Activated CD4-positive, alpha-beta T cell treated with anti-CD3 and anti-CD28 coated beads, Interleukin-2, amount 10 ng/mL, durations not matched to agents 7 days and 5 days (primary cell): ENCODE data around the gene NRROS. TPM values are rescaled to one million over a fixed set of nuclear protein-coding genes. Genes with fewer than 3 reads are reported as not detected.

Experiments
- CTCF ChIA-PET: fragments of 350-600 bp; sonication (Branson Sonifier 250); formaldehyde crosslinking; loops from one replicate; lab custom pipeline; 2021; ENCODE audit warnings: antibody characterized with exemption; lab: Charles Lee
- POLR2A ChIA-PET: fragments of 350-600 bp; sonication (Branson Sonifier 250); formaldehyde crosslinking; loops from one replicate; lab custom pipeline; 2021; ENCODE audit warnings: antibody characterized with exemption; lab: Charles Lee
- DNase-seq: peaks from one replicate; pipeline ENCODE4 v3.0.0-alpha.2; 2020
- H3K27ac Mint-ChIP-seq: one replicate; pipeline ENCODE4 v1.8.0; 2021; ENCODE audit warnings: mild to moderate bottlenecking, moderate library complexity, mixed read lengths
- H3K27me3 Mint-ChIP-seq: one replicate; pipeline ENCODE4 v1.8.0; 2021; ENCODE audit warnings: mixed read lengths
- H3K36me3 Mint-ChIP-seq: one replicate; pipeline ENCODE4 v1.8.0; 2021; ENCODE audit warnings: low read depth, mixed read lengths
- H3K4me1 Mint-ChIP-seq: one replicate; pipeline ENCODE4 v1.8.0; 2021; ENCODE audit warnings: mixed read lengths
- H3K4me3 Mint-ChIP-seq: one replicate; pipeline ENCODE4 v1.8.0; 2021; ENCODE audit warnings: mild to moderate bottlenecking, moderate library complexity, mixed read lengths
- H3K9me3 Mint-ChIP-seq: one replicate; pipeline ENCODE4 v1.8.0; 2021; ENCODE audit warnings: mixed read lengths
- total RNA-seq, 2 experiments: library from RNA; stranded (reverse); gene quantifications; one replicate each; pipeline ENCODE4 v1.2.3, GENCODE V29; 2021

Gene NRROS
- total RNA-seq, 2 experiments from 2014 or later: 36.6 to 40.6 TPM

DNA sequence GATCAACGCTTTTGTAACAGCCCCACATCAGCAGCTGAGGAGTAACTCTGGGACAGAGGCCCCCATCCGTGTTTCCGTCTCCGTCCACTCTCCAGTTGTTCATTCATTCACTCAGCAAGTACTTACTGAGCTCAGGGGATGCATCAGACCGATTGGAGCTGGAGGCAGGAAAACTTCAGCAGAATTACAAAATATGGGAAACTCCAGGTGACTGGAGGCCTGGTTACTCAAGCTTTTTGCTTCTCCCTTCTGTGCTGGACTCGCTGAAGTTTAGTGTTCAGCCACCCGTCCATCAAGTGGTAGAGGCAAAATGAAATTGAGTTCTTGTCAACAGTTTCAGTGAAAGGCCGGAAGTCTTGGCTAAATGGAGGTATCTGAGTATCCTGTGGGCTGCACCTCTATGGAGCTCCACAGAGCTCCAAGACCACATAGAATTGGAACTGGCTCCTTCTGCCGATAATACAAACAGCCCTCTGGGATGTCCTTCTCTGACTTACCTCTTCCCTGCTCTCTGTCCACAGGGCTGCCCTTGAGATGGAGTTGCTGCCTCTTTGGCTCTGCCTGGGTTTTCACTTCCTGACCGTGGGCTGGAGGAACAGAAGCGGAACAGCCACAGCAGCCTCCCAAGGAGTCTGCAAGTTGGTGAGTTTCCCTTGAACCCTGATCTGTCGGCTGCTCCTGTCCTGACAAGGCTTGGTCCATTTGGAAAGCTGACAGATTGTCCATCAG lies 14.7 kb downstream of the NRROS start:
- peak overlapping the region; percentile 19 for H3K27ac Mint-ChIP-seq
- ChIA-PET CTCF (interaction anchor here (0.8 to 2.1 kb wide), 4 partner anchors 9 to 50 kb away, joined by 3 to 6 read pairs (median 3); partner anchors contain the start of gene NRROS), POLR2A (no interaction called here)
- peaks cover 53% of the 10 kb centered on the region for H3K36me3 Mint-ChIP-seq
- H3K9me3 Mint-ChIP-seq: no peaks in the 10 kb centered on the region
- H3K27me3 Mint-ChIP-seq: no peaks in the 10 kb centered on the region
- H3K4me1 Mint-ChIP-seq: peaks cover 40% of the 10 kb centered on the region
- no peak for DNase-seq
- no peak overlapping the region for H3K4me3 Mint-ChIP-seq

GRCh38 chr3:196654735-196655090 lies 15.2 kb downstream of the NRROS start:
- DNase-seq: no peak
- Mint-ChIP-seq H3K27ac (peak overlapping the region; percentile 5), H3K36me3 (peaks cover 56% of the 10 kb centered on the region), H3K9me3 (no peaks in the 10 kb centered on the region), H3K4me3 (no peak overlapping the region), H3K4me1 (peaks cover 37% of the 10 kb centered on the region), H3K27me3 (no peaks in the 10 kb centered on the region)
- ChIA-PET POLR2A (no interaction called here), CTCF (interaction anchor here (0.9 to 2.1 kb wide), 2 partner anchors 15 to 27 kb away, joined by 3 to 6 read pairs; partner anchors contain the start of gene NRROS)

- Mint-ChIP-seq H3K27me3 (no peaks in the 10 kb centered on the region), H3K36me3 (peaks cover 56% of the 10 kb centered on the region), H3K4me3 (no peak overlapping the region), H3K4me1 (peaks cover 29% of the 10 kb centered on the region), H3K9me3 (no peaks in the 10 kb centered on the region), H3K27ac (no peak overlapping the region)
- ChIA-PET CTCF (interaction anchor here (0.6 to 2.1 kb wide), 4 partner anchors 16 to 348 kb away, joined by 3 to 7 read pairs (median 5); partner anchors contain the start of gene NRROS), POLR2A (no interaction called here)
- DNase-seq: no peak
Measured at GRCh38 chr3:196655496-196655895, 16.0 kb downstream of the NRROS start.

DNA sequence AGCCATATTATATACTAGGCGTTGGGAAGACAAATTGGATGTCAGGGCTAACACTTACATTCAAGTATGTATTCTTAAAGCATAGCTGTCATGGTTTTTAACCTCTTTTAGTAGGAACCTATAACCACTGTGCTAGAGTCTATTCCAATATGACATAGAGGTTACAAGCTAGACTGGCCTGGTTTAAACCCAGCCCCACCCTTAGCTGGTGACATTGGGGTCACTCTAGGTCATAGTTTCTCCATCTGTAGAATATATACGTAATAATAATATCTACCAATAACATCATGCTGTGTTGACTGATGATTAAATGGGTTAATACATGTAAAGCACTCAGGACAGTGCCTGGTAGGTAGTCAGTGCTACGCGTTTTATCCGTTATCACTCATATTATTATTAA lies 16.7 kb downstream of the NRROS start:
- Mint-ChIP-seq H3K9me3 (no peaks in the 10 kb centered on the region), H3K27me3 (no peaks in the 10 kb centered on the region), H3K4me1 (peaks cover 22% of the 10 kb centered on the region), H3K4me3 (no peak overlapping the region), H3K27ac (peak overlapping the region; percentile 50), H3K36me3 (peaks cover 56% of the 10 kb centered on the region)
- ChIA-PET POLR2A (no interaction called here), CTCF (interaction anchor here (0.6 to 2.1 kb wide), 3 partner anchors 9 to 47 kb away, joined by 3 to 7 read pairs (median 6); partner anchors contain the start of gene NRROS)
- no peak for DNase-seq

- POLR2A ChIA-PET: no interaction called here
- Mint-ChIP-seq H3K27ac (no peak overlapping the region), H3K9me3 (no peaks in the 10 kb centered on the region), H3K27me3 (no peaks in the 10 kb centered on the region), H3K4me1 (no peaks in the 10 kb centered on the region), H3K4me3 (no peak overlapping the region), H3K36me3 (peaks cover 46% of the 10 kb centered on the region)
- no peak for DNase-seq
- CTCF ChIA-PET: interaction anchor here (1.1 to 1.2 kb wide), 2 partner anchors 19 to 50 kb away, joined by 4 to 5 read pairs; no protein-coding TSS in a partner anchor
Measured at GRCh38 chr3:196659901-196660351, 20.4 kb downstream of the NRROS start.

- Mint-ChIP-seq H3K9me3 (no peaks in the 10 kb centered on the region), H3K27me3 (no peaks in the 10 kb centered on the region), H3K36me3 (peaks cover 44% of the 10 kb centered on the region), H3K4me3 (no peak overlapping the region), H3K27ac (no peak overlapping the region), H3K4me1 (no peaks in the 10 kb centered on the region)
- no peak for DNase-seq
- POLR2A ChIA-PET: no interaction called here
- CTCF ChIA-PET: interaction anchor here (0.5 to 1.2 kb wide), 2 partner anchors 51 to 77 kb away, joined by 3 to 4 read pairs; no protein-coding TSS in a partner anchor
Measured at GRCh38 chr3:196660381-196661166, 21.1 kb downstream of the NRROS start.

DNA sequence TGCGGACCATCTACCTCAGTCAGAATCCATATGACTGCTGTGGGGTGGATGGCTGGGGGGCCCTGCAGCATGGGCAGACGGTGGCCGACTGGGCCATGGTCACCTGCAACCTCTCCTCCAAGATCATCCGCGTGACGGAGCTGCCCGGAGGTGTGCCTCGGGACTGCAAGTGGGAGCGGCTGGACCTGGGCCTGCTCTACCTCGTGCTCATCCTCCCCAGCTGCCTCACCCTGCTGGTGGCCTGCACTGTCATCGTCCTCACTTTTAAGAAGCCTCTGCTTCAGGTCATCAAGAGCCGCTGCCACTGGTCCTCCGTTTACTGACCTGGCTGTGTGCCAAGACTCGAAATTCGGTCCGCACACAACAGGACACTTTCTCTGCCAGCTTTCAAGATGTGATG lies 21.9 kb downstream of the NRROS start:
- no peaks in the 10 kb centered on the region for H3K9me3 Mint-ChIP-seq
- no peak for DNase-seq
- H3K4me3 Mint-ChIP-seq: no peak overlapping the region
- H3K27ac Mint-ChIP-seq: no peak overlapping the region
- no peaks in the 10 kb centered on the region for H3K27me3 Mint-ChIP-seq
- POLR2A ChIA-PET: no interaction called here
- H3K4me1 Mint-ChIP-seq: peaks cover 3% of the 10 kb centered on the region
- CTCF ChIA-PET: no interaction called here
- peaks cover 39% of the 10 kb centered on the region for H3K36me3 Mint-ChIP-seq

- H3K4me1 Mint-ChIP-seq: peaks cover 3% of the 10 kb centered on the region
- H3K36me3 Mint-ChIP-seq: peaks cover 35% of the 10 kb centered on the region
- H3K9me3 Mint-ChIP-seq: no peaks in the 10 kb centered on the region
- no peaks in the 10 kb centered on the region for H3K27me3 Mint-ChIP-seq
- POLR2A ChIA-PET: no interaction called here
- DNase-seq: no peak
- CTCF ChIA-PET: no interaction called here
- no peak overlapping the region for H3K27ac Mint-ChIP-seq
- no peak overlapping the region for H3K4me3 Mint-ChIP-seq
Measured at GRCh38 chr3:196662033-196662432, 22.5 kb downstream of the NRROS start.

GRCh38 chr3:196662711-196663571 lies 23.4 kb downstream of the NRROS start:
- Mint-ChIP-seq H3K36me3 (peaks cover 30% of the 10 kb centered on the region), H3K9me3 (no peaks in the 10 kb centered on the region), H3K4me1 (peaks cover 5% of the 10 kb centered on the region), H3K4me3 (no peak overlapping the region), H3K27me3 (no peaks in the 10 kb centered on the region), H3K27ac (no peak overlapping the region)
- POLR2A ChIA-PET: no interaction called here
- CTCF ChIA-PET: interaction anchor here (0.6 to 1.0 kb wide), 3 partner anchors 12 to 24 kb away, joined by 3 to 4 read pairs (median 3); partner anchors contain the start of gene NRROS
- DNase-seq: no peak

DNA sequence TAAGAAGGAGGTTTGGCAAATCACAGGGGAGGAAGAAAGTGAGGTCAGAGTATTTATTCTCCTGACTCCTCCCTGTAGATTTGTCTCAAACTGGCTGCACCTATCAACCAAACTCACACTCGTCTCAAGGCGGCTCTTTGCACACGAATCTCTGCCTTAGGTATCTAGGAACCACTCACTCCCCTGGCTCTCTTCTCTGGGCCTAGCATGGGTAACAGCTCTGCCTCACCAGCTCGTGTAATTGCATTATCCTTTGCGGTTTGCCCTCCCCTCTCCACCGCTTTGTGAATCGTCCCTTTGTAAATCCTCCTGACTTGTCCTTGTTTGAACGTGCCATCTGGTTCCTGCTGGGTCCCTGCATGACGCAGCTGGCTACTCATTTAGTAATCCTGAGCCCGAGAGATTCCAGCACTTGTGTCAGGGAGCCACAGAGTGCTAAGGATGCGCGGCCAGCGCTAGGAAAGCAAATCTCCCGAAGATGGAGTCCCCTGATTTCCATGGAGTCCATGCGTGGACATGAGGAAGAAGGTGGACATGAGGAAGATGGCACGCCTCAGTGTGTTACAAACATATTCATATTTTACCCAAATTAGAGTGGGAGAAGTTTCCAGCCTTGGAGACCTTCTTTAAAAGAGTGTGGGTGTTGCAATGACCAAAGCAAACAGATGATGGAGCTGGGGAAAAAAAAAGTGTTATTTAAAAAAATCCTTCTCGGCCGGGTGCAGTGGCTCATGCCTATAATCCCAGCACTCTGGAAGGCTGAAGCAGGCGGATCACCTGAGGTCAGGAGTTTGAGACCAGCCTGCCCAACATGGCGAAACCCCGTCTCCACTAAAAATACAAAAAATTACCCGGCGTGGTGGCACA lies 26.7 kb downstream of the NRROS start:
- ChIA-PET CTCF (interaction anchor here (1.6 kb wide), 1 partner anchor 11 kb away, joined by 5 read pairs; no protein-coding TSS in a partner anchor), POLR2A (no interaction called here)
- Mint-ChIP-seq H3K36me3 (peaks cover 8% of the 10 kb centered on the region), H3K27me3 (no peaks in the 10 kb centered on the region), H3K27ac (no peak overlapping the region), H3K9me3 (no peaks in the 10 kb centered on the region), H3K4me1 (peaks cover 20% of the 10 kb centered on the region), H3K4me3 (no peak overlapping the region)
- DNase-seq: no peak

- no peak for DNase-seq
- ChIA-PET POLR2A (no interaction called here), CTCF (interaction anchor here (1.0 kb wide), 1 partner anchor 20 kb away, joined by 3 read pairs; no protein-coding TSS in a partner anchor)
- no peak overlapping the region for H3K4me3 Mint-ChIP-seq
- H3K36me3 Mint-ChIP-seq: peaks cover 3% of the 10 kb centered on the region
- H3K27ac Mint-ChIP-seq: no peak overlapping the region
- H3K27me3 Mint-ChIP-seq: no peaks in the 10 kb centered on the region
- no peaks in the 10 kb centered on the region for H3K9me3 Mint-ChIP-seq
- peaks cover 27% of the 10 kb centered on the region for H3K4me1 Mint-ChIP-seq
Measured at GRCh38 chr3:196667056-196667825, 27.7 kb downstream of the NRROS start.
